Fibroblast of lung (primary cell): ENCODE results near the gene KLF4. TPM values are rescaled to one million over a fixed set of nuclear protein-coding genes. Genes with fewer than 3 reads are reported as not detected.

ENCODE experiments used
- DNase-seq, 2 donors: peaks; one replicate each; pipeline versions ENCODE4 v3.0.0 to v3.0.0-alpha.2; 2010; ENCODE audit warnings: low read depth in 2 of 2
- H2AFZ ChIP-seq: 2 replicates; pipeline ENCODE4 v1.5.1; 2012; ENCODE audit warnings: low read length, control low read depth, inconsistent platforms
- H3K27ac ChIP-seq: 2 replicates; pipeline ENCODE4 v1.5.1; 2011; ENCODE audit warnings: low read length, control low read depth; ENCODE audit not compliant: insufficient read depth
- H3K27me3 ChIP-seq: 2 replicates; pipeline ENCODE4 v1.5.1; 2011; ENCODE audit warnings: mild to moderate bottlenecking, low read length; ENCODE audit not compliant: control insufficient read depth, insufficient read depth
- H3K36me3 ChIP-seq: 2 replicates; pipeline ENCODE4 v1.5.1; 2011; ENCODE audit warnings: low read length; ENCODE audit not compliant: control insufficient read depth, insufficient read depth
- H3K4me1 ChIP-seq: 2 replicates; pipeline ENCODE4 v1.5.1; 2011; ENCODE audit warnings: low read length; ENCODE audit not compliant: control insufficient read depth, insufficient read depth; ENCODE audit errors: extremely low read depth
- H3K4me2 ChIP-seq: 2 replicates; pipeline ENCODE4 v1.5.1; 2011; ENCODE audit warnings: low read length, control low read depth; ENCODE audit not compliant: insufficient read depth; ENCODE audit errors: extremely low read depth
- H3K4me3 ChIP-seq, 4 experiments: fragments of 200-600 bp in 1 of 4; sonication (generic) in 1 of 4; replicated peaks in 1 of 4; 2 replicates each; pipeline ENCODE4 v1.5.1; 2011 to 2016; ENCODE audit warnings: low read length in 4 of 4, low read depth in 3 of 4, mild to moderate bottlenecking in 3 of 4, control low read depth in 2 of 4, inconsistent platforms in 1 of 4, mixed read lengths in 1 of 4; ENCODE audit not compliant: insufficient read depth in 1 of 4; ENCODE audit errors: control extremely low read depth in 1 of 4
- H3K79me2 ChIP-seq: 2 replicates; pipeline ENCODE4 v1.5.1; 2012; ENCODE audit warnings: mild to moderate bottlenecking, low read length, inconsistent platforms; ENCODE audit not compliant: control insufficient read depth, insufficient read depth
- H3K9ac ChIP-seq: 2 replicates; pipeline ENCODE4 v1.5.1; 2011; ENCODE audit warnings: mild to moderate bottlenecking, low read length, control low read depth; ENCODE audit not compliant: insufficient read depth
- H3K9me3 ChIP-seq: 2 replicates; pipeline ENCODE4 v1.5.1; 2012; ENCODE audit warnings: low read depth, low read length; ENCODE audit not compliant: control insufficient read depth, insufficient read depth
- H4K20me1 ChIP-seq: 2 replicates; pipeline ENCODE4 v1.5.1; 2011; ENCODE audit warnings: low read length; ENCODE audit not compliant: control insufficient read depth, insufficient read depth; ENCODE audit errors: extremely low read depth
- EZH2 ChIP-seq: IDR thresholded peaks from 2 replicates; pipeline ENCODE4 v1.5.1; 2012; ENCODE audit warnings: low read length, control low read depth, mild to moderate bottlenecking; ENCODE audit errors: missing control alignments
- polyA plus RNA-seq, 2 donors: library from polyadenylated mRNA; depleted of rRNA in 1 of 2; stranded (reverse) in 1 of 2; unstranded in 1 of 2; fragments of >200 nt; gene quantifications; 2 replicates each; pipeline ENCODE4 v1.2.1, GENCODE V29; 2011 to 2012; ENCODE audit warnings: missing spikeins in 1 of 2
- total RNA-seq: library from RNA; depleted of rRNA; stranded (reverse); fragments of >200 nt; gene quantifications from 2 replicates; pipeline ENCODE4 v1.2.1, GENCODE V29; 2014
- TF ChIP-seq, protein P1 (sequence below), 2 donors: IDR thresholded peaks in 1 of 2; conservative IDR thresholded peaks in 1 of 2; 1 replicate in 1 of 2; 2 replicates in 1 of 2; pipeline ENCODE4 v1.5.1; 2011 to 2012; ENCODE audit warnings: low read length in 2 of 2, control low read depth in 1 of 2, inconsistent platforms in 1 of 2, low read depth in 1 of 2, mild to moderate bottlenecking in 1 of 2

Gene KLF4
- total and polyA plus RNA-seq, 2 donors (not counting 1 experiment from before 2014, with no cell fraction given) = 10.3 to 32.7 TPM

DNA sequence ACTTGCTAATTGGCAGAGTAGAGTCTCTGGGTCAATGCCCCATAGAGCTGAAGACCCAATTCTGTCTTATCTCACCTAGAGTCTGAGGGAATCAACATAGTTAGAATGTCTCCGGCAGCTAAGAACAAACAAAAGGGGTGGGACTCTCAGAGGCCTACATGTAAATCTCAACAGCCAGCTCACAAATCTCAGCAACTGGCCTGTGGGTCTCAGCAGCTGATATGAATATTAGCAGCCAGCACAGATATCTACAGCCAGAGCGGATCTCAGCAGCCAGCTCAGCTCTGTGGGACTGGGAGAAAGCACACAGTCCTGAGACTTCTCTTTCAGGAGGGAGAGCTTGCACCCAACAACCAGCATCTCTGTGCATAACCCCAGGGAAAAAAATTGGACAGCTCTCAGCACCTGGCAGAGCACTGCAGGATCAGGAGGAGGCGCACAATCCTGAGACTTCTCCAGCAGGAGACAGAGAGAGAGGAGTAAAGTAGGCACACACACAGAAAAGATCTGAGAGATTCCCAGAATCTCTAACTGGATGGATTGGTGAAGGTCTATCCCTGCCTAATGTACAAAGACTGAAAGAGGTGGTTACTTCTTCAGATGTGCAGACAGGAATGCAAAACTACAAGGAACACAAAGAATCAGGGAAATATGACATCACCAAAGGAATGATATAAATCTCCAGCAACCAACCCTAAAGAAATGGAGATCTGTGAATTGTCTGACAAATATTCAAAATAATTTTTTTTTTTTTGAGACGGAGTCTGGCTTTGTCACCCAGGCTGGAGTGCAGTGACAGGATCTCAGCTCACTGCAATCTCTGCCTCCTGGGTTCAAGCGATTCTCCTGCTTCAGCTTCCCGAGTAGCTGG lies 29.2 kb downstream of the KLF4 start:
- H3K27ac ChIP-seq = no peak overlapping the region
- no peaks in the 10 kb centered on the region for H3K79me2 ChIP-seq
- no peak for TF ChIP-seq EZH2
- TF ChIP-seq, protein P1, sequence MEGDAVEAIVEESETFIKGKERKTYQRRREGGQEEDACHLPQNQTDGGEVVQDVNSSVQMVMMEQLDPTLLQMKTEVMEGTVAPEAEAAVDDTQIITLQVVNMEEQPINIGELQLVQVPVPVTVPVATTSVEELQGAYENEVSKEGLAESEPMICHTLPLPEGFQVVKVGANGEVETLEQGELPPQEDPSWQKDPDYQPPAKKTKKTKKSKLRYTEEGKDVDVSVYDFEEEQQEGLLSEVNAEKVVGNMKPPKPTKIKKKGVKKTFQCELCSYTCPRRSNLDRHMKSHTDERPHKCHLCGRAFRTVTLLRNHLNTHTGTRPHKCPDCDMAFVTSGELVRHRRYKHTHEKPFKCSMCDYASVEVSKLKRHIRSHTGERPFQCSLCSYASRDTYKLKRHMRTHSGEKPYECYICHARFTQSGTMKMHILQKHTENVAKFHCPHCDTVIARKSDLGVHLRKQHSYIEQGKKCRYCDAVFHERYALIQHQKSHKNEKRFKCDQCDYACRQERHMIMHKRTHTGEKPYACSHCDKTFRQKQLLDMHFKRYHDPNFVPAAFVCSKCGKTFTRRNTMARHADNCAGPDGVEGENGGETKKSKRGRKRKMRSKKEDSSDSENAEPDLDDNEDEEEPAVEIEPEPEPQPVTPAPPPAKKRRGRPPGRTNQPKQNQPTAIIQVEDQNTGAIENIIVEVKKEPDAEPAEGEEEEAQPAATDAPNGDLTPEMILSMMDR (conservative IDR thresholded peaks at IDR 0.05 in 1 of 2, IDR thresholded peaks at IDR 0.05 in 1 of 2; ENCODE audit: low read depth in 1 of 2, low read length in 2 of 2) = no peak
- H2AFZ ChIP-seq = no peak overlapping the region
- DNase-seq = no peak
- no peak overlapping the region for H3K4me2 ChIP-seq
- no peaks in the 10 kb centered on the region for H3K9me3 ChIP-seq
- no peaks in the 10 kb centered on the region for H3K36me3 ChIP-seq
- no peak overlapping the region for H3K4me3 ChIP-seq
- H4K20me1 ChIP-seq = no peaks in the 10 kb centered on the region
- H3K4me1 ChIP-seq = no peaks in the 10 kb centered on the region
- no peak overlapping the region for H3K9ac ChIP-seq
- H3K27me3 ChIP-seq = no peaks in the 10 kb centered on the region

DNA sequence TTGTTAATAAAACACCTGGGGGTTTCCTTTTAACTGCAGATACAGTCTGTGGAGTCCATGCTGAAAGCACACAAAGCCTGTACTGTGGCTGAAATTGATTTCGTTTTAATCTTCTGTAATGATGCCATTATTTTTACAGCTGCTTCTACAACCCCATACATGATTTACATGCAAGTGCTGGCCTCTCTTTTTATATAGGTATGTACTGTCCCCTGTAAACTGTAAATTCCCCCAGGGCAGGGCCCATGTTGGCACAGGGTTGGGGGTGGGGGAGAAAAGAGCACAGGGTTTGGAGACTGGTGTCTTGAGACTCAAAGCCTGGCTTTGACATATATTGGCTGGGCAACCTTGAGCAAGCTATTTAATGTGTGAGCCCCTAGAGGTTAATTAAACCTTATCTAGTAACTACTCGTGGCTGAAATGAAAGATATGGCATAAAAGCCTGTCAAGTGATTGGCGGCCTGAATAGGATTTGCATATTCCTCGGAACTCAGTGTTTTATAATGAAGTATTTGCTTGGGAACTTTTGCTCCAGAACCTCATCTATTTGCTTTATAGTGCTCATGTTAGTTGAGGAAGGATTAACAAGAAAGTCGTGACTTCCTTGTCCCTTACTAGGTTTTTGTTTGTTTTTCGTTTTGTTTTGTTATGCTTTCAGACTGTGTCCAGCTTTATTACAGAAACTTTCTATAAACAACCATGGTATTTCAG lies 34.0 kb downstream of the KLF4 start:
- no peaks in the 10 kb centered on the region for H3K36me3 ChIP-seq
- H3K9me3 ChIP-seq = no peaks in the 10 kb centered on the region
- H3K9ac ChIP-seq = no peak overlapping the region
- no peak overlapping the region for H2AFZ ChIP-seq
- no peak overlapping the region for H3K4me3 ChIP-seq
- no peaks in the 10 kb centered on the region for H3K79me2 ChIP-seq
- no peak overlapping the region for H3K4me2 ChIP-seq
- no peaks in the 10 kb centered on the region for H3K4me1 ChIP-seq
- H3K27ac ChIP-seq = no peak overlapping the region
- no peak for TF ChIP-seq EZH2
- TF ChIP-seq, protein P1 (conservative IDR thresholded peaks at IDR 0.05 in 1 of 2, IDR thresholded peaks at IDR 0.05 in 1 of 2; ENCODE audit: low read depth in 1 of 2, low read length in 2 of 2) = no peak
- no peaks in the 10 kb centered on the region for H3K27me3 ChIP-seq
- no peaks in the 10 kb centered on the region for H4K20me1 ChIP-seq
- DNase-seq = no peak

DNA sequence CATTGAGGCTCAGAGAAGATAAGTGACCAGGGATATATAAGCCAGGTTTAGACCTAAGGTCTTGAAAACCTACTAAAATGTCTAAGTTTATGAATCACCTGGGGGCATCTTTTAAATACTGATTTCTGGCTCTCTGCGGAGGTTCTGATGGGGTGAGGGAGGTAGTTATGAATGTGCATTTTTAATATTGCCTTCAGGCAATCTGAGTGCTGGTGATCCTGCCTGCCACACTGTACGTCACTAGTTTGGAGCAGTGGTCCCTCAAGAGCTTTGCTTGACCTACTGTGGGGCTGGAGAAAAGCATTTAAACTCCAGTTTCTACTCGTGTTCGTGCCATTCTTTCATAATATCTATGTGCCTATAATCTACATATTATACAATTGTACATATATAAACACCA lies 36.1 kb downstream of the KLF4 start:
- Histone ChIP-seq H3K9ac (no peak overlapping the region), H3K27ac (no peak overlapping the region), H3K36me3 (no peaks in the 10 kb centered on the region), H2AFZ (no peak overlapping the region), H3K9me3 (no peaks in the 10 kb centered on the region), H3K79me2 (no peaks in the 10 kb centered on the region), H3K27me3 (no peaks in the 10 kb centered on the region), H3K4me2 (no peak overlapping the region), H4K20me1 (no peaks in the 10 kb centered on the region), H3K4me3 (no peak overlapping the region), H3K4me1 (no peaks in the 10 kb centered on the region)
- TF ChIP-seq, protein P1 (conservative IDR thresholded peaks at IDR 0.05 in 1 of 2, IDR thresholded peaks at IDR 0.05 in 1 of 2; ENCODE audit: low read depth in 1 of 2, low read length in 2 of 2) = no peak
- TF ChIP-seq EZH2 = no peak
- DNase-seq = no peak
